OCI-LY1 (cell line): ENCODE results near the gene AGPAT3.

Source experiments
- H2AFZ ChIP-seq: fragments of 200-600 bp; sonication (generic), shearing (Covaris generic); 2 replicates; pipeline ENCODE4 v1.6.0; 2014; ENCODE audit warnings: antibody characterized with exemption, mild to moderate bottlenecking, low read length
- H3F3A ChIP-seq: fragments of 200-600 bp; sonication (generic), shearing (Covaris generic); 2 replicates; pipeline ENCODE4 v1.6.0; 2014; ENCODE audit warnings: mild to moderate bottlenecking, antibody characterized with exemption, low read length, moderate library complexity; ENCODE audit not compliant: insufficient read depth
- H3K27ac ChIP-seq: fragments of 200-600 bp; sonication (generic); 2 replicates; pipeline ENCODE4 v1.5.1; 2014; ENCODE audit warnings: low read length, mixed run types, mild to moderate bottlenecking, low read depth; ENCODE audit not compliant: poor library complexity, severe bottlenecking
- H3K27me3 ChIP-seq: fragments of 200-600 bp; sonication (generic); 2 replicates; pipeline ENCODE4 v1.6.0; 2014; ENCODE audit warnings: antibody characterized with exemption, mild to moderate bottlenecking, low read length, moderate library complexity; ENCODE audit not compliant: insufficient read depth
- H3K36me3 ChIP-seq: fragments of 200-600 bp; sonication (generic); 2 replicates; pipeline ENCODE4 v1.6.1; 2014; ENCODE audit warnings: mild to moderate bottlenecking, antibody characterized with exemption, low read length, moderate library complexity, mixed read lengths; ENCODE audit not compliant: insufficient read depth
- H3K4me1 ChIP-seq: fragments of 200-600 bp; sonication (generic); 2 replicates; pipeline ENCODE4 v1.5.1; 2014; ENCODE audit warnings: mild to moderate bottlenecking, low read length, moderate library complexity; ENCODE audit not compliant: insufficient read depth, severe bottlenecking
- H3K4me2 ChIP-seq: fragments of 200-600 bp; sonication (generic), shearing (Covaris generic); 2 replicates; pipeline ENCODE4 v1.6.1; 2014; ENCODE audit warnings: low read length
- H3K4me3 ChIP-seq: fragments of 200-600 bp; sonication (generic); 2 replicates; pipeline ENCODE4 v1.5.1; 2014; ENCODE audit warnings: low read length, low read depth, mild to moderate bottlenecking, mixed read lengths; ENCODE audit not compliant: poor library complexity, severe bottlenecking
- H3K79me2 ChIP-seq: fragments of 200-600 bp; shearing (Covaris generic); 2 replicates; pipeline ENCODE4 v1.6.1; 2016; ENCODE audit warnings: mixed run types, low read length, mixed read lengths; ENCODE audit not compliant: insufficient read depth
- H3K9ac ChIP-seq: fragments of 200-600 bp; sonication (generic), shearing (Covaris generic); 2 replicates; pipeline ENCODE4 v1.6.1; 2014; ENCODE audit warnings: mild to moderate bottlenecking, low read length, mixed read lengths
- H3K9me2 ChIP-seq: fragments of 200-600 bp; sonication (generic), shearing (Covaris generic); 2 replicates; pipeline ENCODE4 v1.6.1; 2014; ENCODE audit warnings: low read depth, mild to moderate bottlenecking, low read length, mixed read lengths
- H3K9me3 ChIP-seq: fragments of 200-600 bp; shearing (Covaris generic); 2 replicates; pipeline ENCODE4 v1.6.1; 2014; ENCODE audit warnings: low read length, mixed read lengths
- H4K20me1 ChIP-seq: fragments of 200-600 bp; sonication (generic), shearing (Covaris generic); 2 replicates; pipeline ENCODE4 v1.6.0; 2016; ENCODE audit warnings: mild to moderate bottlenecking, low read length; ENCODE audit not compliant: insufficient read depth
- EZH2 ChIP-seq: fragments of 200-600 bp; sonication (generic), shearing (Covaris generic); IDR thresholded peaks from 2 replicates; pipeline ENCODE4 v1.8.0; 2017; ENCODE audit warnings: borderline replicate concordance, mixed run types, mild to moderate bottlenecking, antibody characterized with exemption, low read length, moderate library complexity, mixed read lengths
- TF ChIP-seq, protein P1 (sequence below): fragments of 200-600 bp; sonication (generic), shearing (Covaris generic); IDR thresholded peaks from 2 replicates; pipeline ENCODE4 v1.5.1; 2017; ENCODE audit warnings: mild to moderate bottlenecking, antibody characterized with exemption, low read length, moderate library complexity, mixed read lengths

Gene AGPAT3

GRCh38 chr21:43868461-43868860, 3.4 kb downstream of the AGPAT3 start:
- no peaks in the 10 kb centered on the region for H3K9me2 ChIP-seq
- peaks cover 48% of the 10 kb centered on the region for H3K4me1 ChIP-seq
- 0 out of 2 replicates have a peak, but pooled peaks cover 3% of the 10 kb centered on the region for H3F3A ChIP-seq
- H3K36me3 ChIP-seq: peaks cover 19% of the 10 kb centered on the region
- no peaks in the 10 kb centered on the region for H3K9me3 ChIP-seq
- peak overlapping the region; percentile 71; the same call in 1 of the 2 replicates for H3K9ac ChIP-seq
- TF ChIP-seq EZH2: no peak
- TF ChIP-seq, protein P1, sequence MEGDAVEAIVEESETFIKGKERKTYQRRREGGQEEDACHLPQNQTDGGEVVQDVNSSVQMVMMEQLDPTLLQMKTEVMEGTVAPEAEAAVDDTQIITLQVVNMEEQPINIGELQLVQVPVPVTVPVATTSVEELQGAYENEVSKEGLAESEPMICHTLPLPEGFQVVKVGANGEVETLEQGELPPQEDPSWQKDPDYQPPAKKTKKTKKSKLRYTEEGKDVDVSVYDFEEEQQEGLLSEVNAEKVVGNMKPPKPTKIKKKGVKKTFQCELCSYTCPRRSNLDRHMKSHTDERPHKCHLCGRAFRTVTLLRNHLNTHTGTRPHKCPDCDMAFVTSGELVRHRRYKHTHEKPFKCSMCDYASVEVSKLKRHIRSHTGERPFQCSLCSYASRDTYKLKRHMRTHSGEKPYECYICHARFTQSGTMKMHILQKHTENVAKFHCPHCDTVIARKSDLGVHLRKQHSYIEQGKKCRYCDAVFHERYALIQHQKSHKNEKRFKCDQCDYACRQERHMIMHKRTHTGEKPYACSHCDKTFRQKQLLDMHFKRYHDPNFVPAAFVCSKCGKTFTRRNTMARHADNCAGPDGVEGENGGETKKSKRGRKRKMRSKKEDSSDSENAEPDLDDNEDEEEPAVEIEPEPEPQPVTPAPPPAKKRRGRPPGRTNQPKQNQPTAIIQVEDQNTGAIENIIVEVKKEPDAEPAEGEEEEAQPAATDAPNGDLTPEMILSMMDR: no peak
- peak overlapping the region; percentile 92 for H3K27ac ChIP-seq
- H2AFZ ChIP-seq: no peak overlapping the region
- peaks cover 18% of the 10 kb centered on the region; the same call in 1 of the 2 replicates for H3K79me2 ChIP-seq
- H3K4me3 ChIP-seq: peak overlapping the region; percentile 64
- no peaks in the 10 kb centered on the region for H3K27me3 ChIP-seq
- H4K20me1 ChIP-seq: no peaks in the 10 kb centered on the region
- H3K4me2 ChIP-seq: peak overlapping the region; percentile 70

DNA sequence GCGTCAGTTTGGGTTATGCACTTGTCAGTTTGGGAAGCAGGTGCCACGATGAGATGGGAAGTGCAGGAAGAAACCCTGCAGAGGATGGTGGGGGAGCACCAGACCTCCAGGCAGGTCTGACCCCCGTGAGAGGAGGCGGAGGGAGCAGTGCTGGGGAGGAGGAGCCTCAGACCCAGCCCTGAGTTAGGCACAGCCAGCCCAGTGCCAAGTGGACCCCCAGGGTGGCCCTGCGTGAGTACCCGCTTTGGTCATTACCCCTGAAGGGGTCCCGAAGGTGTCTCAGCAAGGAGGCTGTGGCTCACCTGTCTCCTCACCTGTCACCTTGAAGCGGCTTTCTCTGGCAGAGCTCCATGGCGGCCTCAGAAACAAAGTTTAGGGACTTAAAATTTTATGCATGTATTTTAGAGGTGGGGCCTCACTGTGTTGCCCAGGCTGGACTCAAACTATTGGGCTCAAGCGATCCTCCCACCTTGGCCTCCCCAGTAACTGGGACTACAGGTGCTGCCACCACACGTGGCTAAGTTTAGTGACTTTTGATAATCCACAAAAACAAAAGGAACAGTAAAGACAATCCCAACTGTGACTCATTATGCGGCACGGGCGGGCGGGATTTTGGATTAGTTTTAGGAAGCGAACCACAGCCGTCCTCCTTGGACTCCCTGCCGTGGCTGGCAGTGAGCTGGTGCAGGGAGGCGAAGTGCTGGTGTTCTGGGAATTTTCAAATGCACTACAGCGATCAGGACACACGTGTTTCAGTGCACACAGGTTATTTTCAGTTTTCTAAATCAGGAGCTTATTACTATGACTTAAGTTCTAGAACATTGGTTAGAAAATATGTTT, 4.7 kb downstream of the AGPAT3 start:
- H3K27me3 ChIP-seq: no peaks in the 10 kb centered on the region

DNA sequence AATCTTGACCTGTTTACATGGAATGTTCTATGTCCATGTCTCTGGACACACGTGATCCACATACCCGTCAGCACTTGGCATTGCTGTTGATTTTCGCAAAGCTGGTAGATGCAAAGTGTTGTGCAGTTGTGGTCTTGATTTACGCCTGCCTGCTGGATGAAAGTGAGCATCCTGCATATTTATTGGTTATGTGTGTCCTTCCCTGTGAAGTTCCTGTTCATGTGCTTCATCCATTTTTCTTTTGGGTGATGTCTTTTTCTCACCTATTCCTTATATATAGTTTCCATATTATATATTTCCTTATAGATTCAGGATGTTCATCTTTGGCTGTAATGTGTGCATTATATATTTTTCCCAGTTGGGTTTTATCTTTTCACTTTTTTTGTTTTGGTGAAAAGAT, 6.5 kb downstream of the AGPAT3 start:
- no peak overlapping the region for H3K4me2 ChIP-seq
- peaks cover 30% of the 10 kb centered on the region for H3K4me1 ChIP-seq
- H3K9ac ChIP-seq: no peak overlapping the region
- H3K9me3 ChIP-seq: peaks cover 5% of the 10 kb centered on the region; the same call in 1 of the 2 replicates
- H3K36me3 ChIP-seq: peaks cover 34% of the 10 kb centered on the region
- H3K79me2 ChIP-seq: peaks cover 18% of the 10 kb centered on the region; the same call in 1 of the 2 replicates
- H3F3A ChIP-seq: no peaks in the 10 kb centered on the region
- no peaks in the 10 kb centered on the region for H3K9me2 ChIP-seq
- H4K20me1 ChIP-seq: no peaks in the 10 kb centered on the region
- no peak for TF ChIP-seq EZH2
- TF ChIP-seq, protein P1: no peak
- no peak overlapping the region for H2AFZ ChIP-seq
- H3K27ac ChIP-seq: no peak overlapping the region
- no peak overlapping the region for H3K4me3 ChIP-seq
- no peaks in the 10 kb centered on the region for H3K27me3 ChIP-seq

More for the DNA sequence above, 4.7 kb downstream of the AGPAT3 start:
- H3K79me2 ChIP-seq: peaks cover 18% of the 10 kb centered on the region; the same call in 1 of the 2 replicates
- H3F3A ChIP-seq: no peaks in the 10 kb centered on the region
- peaks cover 38% of the 10 kb centered on the region for H3K4me1 ChIP-seq
- H3K9me3 ChIP-seq: peaks cover 4% of the 10 kb centered on the region; the same call in 1 of the 2 replicates
- H3K27ac ChIP-seq: no peak overlapping the region
- H3K4me2 ChIP-seq: peak overlapping the region; percentile 70; the same call in 1 of the 2 replicates
- TF ChIP-seq EZH2: no peak
- TF ChIP-seq, protein P1: no peak
- H3K4me3 ChIP-seq: peak overlapping the region; percentile 64
- no peaks in the 10 kb centered on the region for H4K20me1 ChIP-seq
- H2AFZ ChIP-seq: no peak overlapping the region
- H3K36me3 ChIP-seq: peaks cover 24% of the 10 kb centered on the region
- no peak overlapping the region for H3K9ac ChIP-seq
- H3K9me2 ChIP-seq: no peaks in the 10 kb centered on the region
